MM.1S (cell line): ENCODE data around the gene ENPP3.

Experiments
- EZH2 ChIP-seq: fragments of 300-600 bp; sonication (generic); optimal IDR thresholded peaks from 2 replicates; pipeline ENCODE3; 2017; ENCODE audit warnings: low read depth, mild to moderate bottlenecking, antibody characterized with exemption, low read length, mixed read lengths
- EZH2phosphoT487 ChIP-seq: fragments of 300-600 bp; sonication (generic); IDR thresholded peaks from 2 replicates; pipeline ENCODE4 v1.6.1; 2018; ENCODE audit warnings: antibody characterized with exemption, low read length
- TF ChIP-seq, protein P1 (sequence below): fragments of 300-600 bp; sonication (generic); IDR thresholded peaks from 2 replicates; pipeline ENCODE4 v1.5.1; 2016; ENCODE audit warnings: antibody characterized with exemption, low read length, mixed read lengths

DNA sequence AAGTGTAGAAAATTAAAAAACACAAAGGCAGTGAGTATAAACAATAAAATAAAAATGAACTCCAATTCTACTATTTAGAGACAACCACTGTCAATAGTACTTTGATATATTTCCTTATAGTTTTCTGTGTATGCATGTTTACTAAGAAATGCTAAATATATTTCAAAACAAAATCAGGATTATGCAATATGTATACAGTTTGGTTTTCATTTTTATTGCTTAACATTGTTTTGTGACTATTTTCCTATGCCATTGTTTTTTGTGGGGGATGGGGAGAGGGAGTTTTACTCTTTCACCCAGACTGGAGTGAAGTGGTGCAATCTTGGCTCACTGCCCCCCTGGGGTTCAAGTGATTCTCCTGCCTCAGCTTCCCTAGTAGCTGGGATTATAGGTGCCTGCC, 44.5 kb downstream of the ENPP3 start:
- TF ChIP-seq, protein P1, sequence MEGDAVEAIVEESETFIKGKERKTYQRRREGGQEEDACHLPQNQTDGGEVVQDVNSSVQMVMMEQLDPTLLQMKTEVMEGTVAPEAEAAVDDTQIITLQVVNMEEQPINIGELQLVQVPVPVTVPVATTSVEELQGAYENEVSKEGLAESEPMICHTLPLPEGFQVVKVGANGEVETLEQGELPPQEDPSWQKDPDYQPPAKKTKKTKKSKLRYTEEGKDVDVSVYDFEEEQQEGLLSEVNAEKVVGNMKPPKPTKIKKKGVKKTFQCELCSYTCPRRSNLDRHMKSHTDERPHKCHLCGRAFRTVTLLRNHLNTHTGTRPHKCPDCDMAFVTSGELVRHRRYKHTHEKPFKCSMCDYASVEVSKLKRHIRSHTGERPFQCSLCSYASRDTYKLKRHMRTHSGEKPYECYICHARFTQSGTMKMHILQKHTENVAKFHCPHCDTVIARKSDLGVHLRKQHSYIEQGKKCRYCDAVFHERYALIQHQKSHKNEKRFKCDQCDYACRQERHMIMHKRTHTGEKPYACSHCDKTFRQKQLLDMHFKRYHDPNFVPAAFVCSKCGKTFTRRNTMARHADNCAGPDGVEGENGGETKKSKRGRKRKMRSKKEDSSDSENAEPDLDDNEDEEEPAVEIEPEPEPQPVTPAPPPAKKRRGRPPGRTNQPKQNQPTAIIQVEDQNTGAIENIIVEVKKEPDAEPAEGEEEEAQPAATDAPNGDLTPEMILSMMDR: no peak
- TF ChIP-seq EZH2 (no peak), EZH2phosphoT487 (no peak)
